NCI-H524 (cell line): ENCODE results near the gene FBXW11.
A peak's percentile ranks its signal among the peaks of the same experiment; 100 is the strongest.
"Not testable (repeated sequence)": the region's sequence is repeated elsewhere in the genome, so short reads cannot be mapped to it uniquely, and the experiment has no call there.

Experiments used
- DNase-seq, 2 experiments: peaks; one replicate each; lab custom pipeline; 2025; lab: John Stamatoyannopoulos, UW

The FBXW11 gene

GRCh38 chr5:171981847-171982246 is 24.6 kb downstream of the FBXW11 start:
- DNase-seq = no peak

- no peak for DNase-seq
Measured at GRCh38 chr5:171980792-171981191, 25.6 kb downstream of the FBXW11 start.

- DNase-seq = no peak
Measured at GRCh38 chr5:171979606-171980005, 26.8 kb downstream of the FBXW11 start.

GRCh38 chr5:171978519-171978918 is 27.9 kb downstream of the FBXW11 start:
- DNase-seq = no peak

GRCh38 chr5:171978016-171978415 is 28.4 kb downstream of the FBXW11 start:
- DNase-seq = no peak

GRCh38 chr5:171977244-171977950 is 29.0 kb downstream of the FBXW11 start:
- not testable (repeated sequence) for DNase-seq

- DNase-seq = peak; percentile 51 to 85
Measured at GRCh38 chr5:171975877-171976667, 30.4 kb downstream of the FBXW11 start.

- DNase-seq = no peak
Measured at GRCh38 chr5:171975262-171975876, 31.1 kb downstream of the FBXW11 start.

GRCh38 chr5:171970826-171971225 is 35.6 kb downstream of the FBXW11 start:
- no peak for DNase-seq

- DNase-seq = no peak
Measured at GRCh38 chr5:171969288-171969880, 37.1 kb downstream of the FBXW11 start.

- no peak for DNase-seq
Measured at GRCh38 chr5:171968531-171968930, 37.9 kb downstream of the FBXW11 start.

GRCh38 chr5:171966964-171967363 is 39.5 kb downstream of the FBXW11 start:
- DNase-seq = no peak

GRCh38 chr5:171966270-171966669 is 40.2 kb downstream of the FBXW11 start:
- DNase-seq = no peak

GRCh38 chr5:171965745-171966144 is 40.7 kb downstream of the FBXW11 start:
- DNase-seq = no peak

- no peak for DNase-seq
Measured at GRCh38 chr5:171963416-171963815, 43.0 kb downstream of the FBXW11 start.

GRCh38 chr5:171961117-171961516 is 45.3 kb downstream of the FBXW11 start:
- DNase-seq = no peak

- no peak for DNase-seq
Measured at GRCh38 chr5:171957591-171958251, 48.7 kb downstream of the FBXW11 start.

GRCh38 chr5:171956887-171957495 is 49.4 kb downstream of the FBXW11 start:
- no peak for DNase-seq

- DNase-seq = no peak
Measured at GRCh38 chr5:171956314-171956713, 50.1 kb downstream of the FBXW11 start.

- DNase-seq = no peak
Measured at GRCh38 chr5:171955761-171956160, 50.7 kb downstream of the FBXW11 start.

GRCh38 chr5:171954721-171955120 is 51.7 kb downstream of the FBXW11 start:
- DNase-seq = no peak
